ENCODE data around the gene FPR1. TPM values are rescaled to one million over a fixed set of nuclear protein-coding genes. Genes with fewer than 3 reads are reported as not detected.
A peak's percentile ranks its signal among the peaks of the same experiment; 100 is the strongest.

Gene FPR1
- total and polyA plus RNA-seq, 2 of the 4 experiments (the other 2 are of a cell fraction), result not detected

DNA sequence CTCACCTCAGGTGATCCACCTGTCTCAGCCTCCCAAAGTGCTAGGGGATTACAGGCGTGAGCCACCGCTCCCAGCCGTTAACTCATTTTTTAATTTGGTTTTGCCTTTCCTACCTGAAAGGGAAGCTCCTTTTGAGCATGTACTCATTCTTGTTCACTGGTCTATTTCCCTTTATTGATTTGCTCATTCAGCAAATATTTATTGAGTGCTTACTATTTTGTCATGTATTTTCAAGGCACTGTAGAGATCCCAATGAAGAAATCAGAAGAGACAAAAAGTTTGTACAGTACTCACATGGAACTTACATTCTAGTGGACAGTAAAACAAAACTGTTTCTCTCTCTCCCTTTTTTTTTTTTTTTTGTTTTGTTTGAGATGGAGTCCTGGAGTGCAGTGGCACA is 44.8 kb downstream of the FPR1 start:
- no peak overlapping the region for H4K8ac ChIP-seq (ENCODE audit: low read depth in 2 of 2, low read length in 2 of 2)
- no peak overlapping the region for H2AK9ac ChIP-seq (replicated peaks; ENCODE audit: low read depth, low read length, poor library complexity)
- H3K36me3 ChIP-seq (ENCODE audit: control insufficient read depth, insufficient read depth, low read length), result peaks cover 35% of the 10 kb centered on the region
- no peak overlapping the region for H2BK15ac ChIP-seq (ENCODE audit: low read depth, low read length)
- 0 out of 2 replicates have a peak, but pooled peaks cover 2% of the 10 kb centered on the region for H3K4me1 ChIP-seq (ENCODE audit: control insufficient read depth, insufficient read depth, low read length)
- POLR2A ChIA-PET (ENCODE audit: unreplicated experiment), result no interaction called here
- no peaks in the 10 kb centered on the region for H3K9me3 ChIP-seq (ENCODE audit: control insufficient read depth, insufficient read depth, low read length)
- ATAC-seq (ENCODE audit: low read depth) (no peak), DNase-seq (no peak)
- no peak overlapping the region for H3K27ac ChIP-seq (ENCODE audit: insufficient read depth, low read length)
- TF ChIP-seq MXI1 (IDR thresholded peaks at IDR 0.05; ENCODE audit: borderline replicate concordance, low read depth, low read length), result no peak
- peak; percentile 44; the same call in 1 of the 2 replicates for TF ChIP-seq MAFK (IDR thresholded peaks at IDR 0.05; ENCODE audit: low read depth, low read length)
- BruUV-seq (replicated peaks), result no TSS peak
- H3K14ac ChIP-seq (replicated peaks; ENCODE audit: low read depth, low read length), result no peak overlapping the region
- peaks cover 8% of the 10 kb centered on the region; the same call in 1 of the 2 replicates for H3K9me1 ChIP-seq (ENCODE audit: insufficient read depth, low read length)
- H3K56ac ChIP-seq (ENCODE audit: extremely low read depth, insufficient read depth, low read length), result no peak overlapping the region
- H2BK5ac ChIP-seq (ENCODE audit: low read depth, low read length, poor library complexity, severe bottlenecking), result no peak overlapping the region
- H2BK120ac ChIP-seq (ENCODE audit: low read depth, low read length), result no peak overlapping the region
- no peak overlapping the region for H3K4ac ChIP-seq (ENCODE audit: low read depth, low read length)
- no peak overlapping the region for H4K91ac ChIP-seq (ENCODE audit: insufficient read depth, low read depth, low read length)
- H3K4me2 ChIP-seq (ENCODE audit: low read depth, low read length), result no peak overlapping the region
- H3K4me3 ChIP-seq (ENCODE audit: insufficient read depth, low read depth, low read length), result no peak overlapping the region
- no peak overlapping the region for H2AFZ ChIP-seq (replicated peaks; ENCODE audit: low read length, poor library complexity)
- H3K79me1 ChIP-seq (ENCODE audit: low read depth in 1 of 2, low read length in 2 of 2), result peaks cover 12 to 23% of the 10 kb centered on the region in 2 experiments
- no peak overlapping the region for H2AK5ac ChIP-seq (ENCODE audit: low read depth, low read length)
- intact Hi-C loops (cut with micrococcal nuclease), result no loop called here
- peaks cover 18% of the 10 kb centered on the region for H4K20me1 ChIP-seq (ENCODE audit: insufficient read depth, low read length)
- no peak overlapping the region for H4K5ac ChIP-seq (ENCODE audit: low read depth, low read length)
- in situ Hi-C loops (cut with MboI; ENCODE audit: low sequenced_read_pairs), result no loop called here
- no CpG with 5 or more reads among the region's 3 CpGs for WGBS, 2 experiments (ENCODE audit: extremely low coverage in 2 of 2, insufficient read length in 1 of 2)
- dilution Hi-C loops (cut with HindIII; ENCODE audit: low sequenced_read_pairs, unreplicated experiment), result no loop called here
- no peak overlapping the region for H3K23ac ChIP-seq (ENCODE audit: low read depth, low read length)
- CTCF ChIA-PET, result no interaction called here
- H3K27me3 ChIP-seq (ENCODE audit: control insufficient read depth, insufficient read depth, low read length), result no peaks in the 10 kb centered on the region
- no peak overlapping the region for H3K9ac ChIP-seq (ENCODE audit: low read depth, low read length)
- no peak overlapping the region for H2BK20ac ChIP-seq (ENCODE audit: low read depth, low read length)
- no peak overlapping the region for H3K18ac ChIP-seq (ENCODE audit: low read depth, low read length)
